PFSK-1 (cell line): Measurements from ENCODE around the gene C10orf71.

Experiments
- FOXP2 ChIP-seq: optimal IDR thresholded peaks from 2 replicates; pipeline ENCODE3; 2011; ENCODE audit warnings: borderline replicate concordance, control low read depth, inconsistent platforms; ENCODE audit not compliant: insufficient read depth; ENCODE audit errors: extremely low read length, extremely low read depth
- POLR2AphosphoS5 ChIP-seq: IDR thresholded peaks from 2 replicates; pipeline ENCODE4 v1.6.1; 2012; ENCODE audit warnings: low read depth, mild to moderate bottlenecking, control low read depth, low read length, moderate library complexity
- REST ChIP-seq, 2 experiments: IDR thresholded peaks; 2 replicates each; pipeline versions ENCODE4 v1.6.1 to v1.8.0; 2011 to 2012; ENCODE audit warnings: low read depth in 2 of 2, low read length in 2 of 2, control low read depth in 1 of 2, inconsistent platforms in 1 of 2, mild to moderate bottlenecking in 1 of 2, moderate library complexity in 1 of 2; ENCODE audit not compliant: insufficient read depth in 1 of 2
- SIN3A ChIP-seq: IDR thresholded peaks from 2 replicates; pipeline ENCODE4 v1.6.1; 2012; ENCODE audit warnings: mild to moderate bottlenecking, low read length, moderate library complexity, borderline replicate concordance; ENCODE audit not compliant: insufficient read depth
- TAF1 ChIP-seq: IDR thresholded peaks from 2 replicates; pipeline ENCODE4 v1.6.1; 2012; ENCODE audit warnings: low read length, control low read depth, borderline replicate concordance; ENCODE audit not compliant: insufficient read depth

Gene C10orf71

GRCh38 chr10:49320191-49320590 lies 21.2 kb downstream of the C10orf71 start:
- TF ChIP-seq FOXP2 (no peak), REST (IDR thresholded peaks at IDR 0.05; ENCODE audit: insufficient read depth in 1 of 2, low read depth in 2 of 2, low read length in 2 of 2) (no peak), SIN3A (no peak), TAF1 (no peak), POLR2AphosphoS5 (no peak)

- TF ChIP-seq FOXP2 = no peak
- no peak for TF ChIP-seq TAF1
- no peak for TF ChIP-seq REST (IDR thresholded peaks at IDR 0.05; ENCODE audit: insufficient read depth in 1 of 2, low read depth in 2 of 2, low read length in 2 of 2)
- no peak for TF ChIP-seq SIN3A
- TF ChIP-seq POLR2AphosphoS5 = no peak
These were observed 22.1 kb downstream of the C10orf71 start for GRCh38 chr10:49321021-49321420.

- TF ChIP-seq REST (IDR thresholded peaks at IDR 0.05; ENCODE audit: insufficient read depth in 1 of 2, low read depth in 2 of 2, low read length in 2 of 2) = no peak
These were observed 23.6 kb downstream of the C10orf71 start for GRCh38 chr10:49322371-49323170.

- TF ChIP-seq FOXP2 (no peak), REST (IDR thresholded peaks at IDR 0.05; ENCODE audit: insufficient read depth in 1 of 2, low read depth in 2 of 2, low read length in 2 of 2) (no peak), POLR2AphosphoS5 (no peak), TAF1 (no peak), SIN3A (no peak)
These were observed 24.4 kb downstream of the C10orf71 start for GRCh38 chr10:49323171-49323895.

- TF ChIP-seq TAF1 (no peak), POLR2AphosphoS5 (no peak), REST (IDR thresholded peaks at IDR 0.05; ENCODE audit: insufficient read depth in 1 of 2, low read depth in 2 of 2, low read length in 2 of 2) (no peak), FOXP2 (no peak), SIN3A (no peak)
These were observed 24.9 kb downstream of the C10orf71 start for GRCh38 chr10:49323896-49324270.
